Measurements from ENCODE around the gene KREMEN1.
"Not testable (repeated sequence)": the region's sequence is repeated elsewhere in the genome, so short reads cannot be mapped to it uniquely, and the experiment has no call there.

KREMEN1 gene

GRCh38 chr22:29072193-29072978 is 449 bp upstream of the KREMEN1 start:
- Histone ChIP-seq H3K36me3 (ENCODE audit: control insufficient read depth, insufficient read depth, low read length) (no peaks in the 10 kb centered on the region), H3K4me1 (ENCODE audit: control insufficient read depth, insufficient read depth, low read length) (peaks cover 10% of the 10 kb centered on the region), H3K9ac (ENCODE audit: low read length) (no peak overlapping the region), H3K9me3 (ENCODE audit: control insufficient read depth, low read length) (no peaks in the 10 kb centered on the region), H3K4me3 (ENCODE audit: low read length) (peak overlapping the region; percentile 27), H3K27me3 (ENCODE audit: control insufficient read depth, insufficient read depth, low read length) (peaks cover 6% of the 10 kb centered on the region)

- H3K27me3 ChIP-seq (ENCODE audit: control insufficient read depth, insufficient read depth, low read length): peaks cover 6% of the 10 kb centered on the region
- H3K9me3 ChIP-seq (ENCODE audit: control insufficient read depth, low read length): no peaks in the 10 kb centered on the region
- H3K9ac ChIP-seq (ENCODE audit: low read length): peak overlapping the region; percentile 60
- peak overlapping the region; percentile 42 for H3K4me3 ChIP-seq (ENCODE audit: low read length)
- H3K4me1 ChIP-seq (ENCODE audit: control insufficient read depth, insufficient read depth, low read length): peaks cover 10% of the 10 kb centered on the region
- H3K36me3 ChIP-seq (ENCODE audit: control insufficient read depth, insufficient read depth, low read length): no peaks in the 10 kb centered on the region
Observed at GRCh38 chr22:29073618-29074275, 912 bp downstream of the KREMEN1 start.

GRCh38 chr22:29074276-29074772 is 1.5 kb downstream of the KREMEN1 start:
- Histone ChIP-seq H3K4me1 (ENCODE audit: control insufficient read depth, insufficient read depth, low read length) (peaks cover 15% of the 10 kb centered on the region), H3K36me3 (ENCODE audit: control insufficient read depth, insufficient read depth, low read length) (no peaks in the 10 kb centered on the region), H3K27me3 (ENCODE audit: control insufficient read depth, insufficient read depth, low read length) (peaks cover 6% of the 10 kb centered on the region), H3K9me3 (ENCODE audit: control insufficient read depth, low read length) (no peaks in the 10 kb centered on the region), H3K4me3 (ENCODE audit: low read length) (no peak overlapping the region), H3K9ac (ENCODE audit: low read length) (no peak overlapping the region)

GRCh38 chr22:29078036-29078868 is 5.4 kb downstream of the KREMEN1 start:
- Histone ChIP-seq H3K9me3 (ENCODE audit: control insufficient read depth, low read length) (no peaks in the 10 kb centered on the region), H3K4me1 (ENCODE audit: control insufficient read depth, insufficient read depth, low read length) (peaks cover 12% of the 10 kb centered on the region), H3K36me3 (ENCODE audit: control insufficient read depth, insufficient read depth, low read length) (no peaks in the 10 kb centered on the region), H3K4me3 (ENCODE audit: low read length) (no peak overlapping the region), H3K27me3 (ENCODE audit: control insufficient read depth, insufficient read depth, low read length) (peaks cover 6% of the 10 kb centered on the region), H3K9ac (ENCODE audit: low read length) (no peak overlapping the region)

- no peaks in the 10 kb centered on the region for H3K36me3 ChIP-seq (ENCODE audit: control insufficient read depth, insufficient read depth, low read length)
- no peak overlapping the region for H3K4me3 ChIP-seq (ENCODE audit: low read length)
- H3K4me1 ChIP-seq (ENCODE audit: control insufficient read depth, insufficient read depth, low read length): peaks cover 12% of the 10 kb centered on the region
- no peaks in the 10 kb centered on the region for H3K9me3 ChIP-seq (ENCODE audit: control insufficient read depth, low read length)
- H3K9ac ChIP-seq (ENCODE audit: low read length): no peak overlapping the region
- H3K27me3 ChIP-seq (ENCODE audit: control insufficient read depth, insufficient read depth, low read length): no peaks in the 10 kb centered on the region
Observed at GRCh38 chr22:29078869-29079207, 6.0 kb downstream of the KREMEN1 start.

- Histone ChIP-seq H3K9me3 (ENCODE audit: control insufficient read depth, low read length) (no peaks in the 10 kb centered on the region), H3K27me3 (ENCODE audit: control insufficient read depth, insufficient read depth, low read length) (no peaks in the 10 kb centered on the region), H3K36me3 (ENCODE audit: control insufficient read depth, insufficient read depth, low read length) (no peaks in the 10 kb centered on the region), H3K4me1 (ENCODE audit: control insufficient read depth, insufficient read depth, low read length) (peaks cover 12% of the 10 kb centered on the region), H3K4me3 (ENCODE audit: low read length) (no peak overlapping the region), H3K9ac (ENCODE audit: low read length) (no peak overlapping the region)
Observed at GRCh38 chr22:29079218-29079901, 6.5 kb downstream of the KREMEN1 start.

- H3K4me3 ChIP-seq (ENCODE audit: low read length): no peak overlapping the region
- H3K9ac ChIP-seq (ENCODE audit: low read length): no peak overlapping the region
- H3K4me1 ChIP-seq (ENCODE audit: control insufficient read depth, insufficient read depth, low read length): peaks cover 12% of the 10 kb centered on the region
- H3K9me3 ChIP-seq (ENCODE audit: control insufficient read depth, low read length): no peaks in the 10 kb centered on the region
- H3K27me3 ChIP-seq (ENCODE audit: control insufficient read depth, insufficient read depth, low read length): no peaks in the 10 kb centered on the region
- no peaks in the 10 kb centered on the region for H3K36me3 ChIP-seq (ENCODE audit: control insufficient read depth, insufficient read depth, low read length)
Observed at GRCh38 chr22:29080106-29080975, 7.5 kb downstream of the KREMEN1 start.

GRCh38 chr22:29081517-29082236 is 8.8 kb downstream of the KREMEN1 start:
- no peaks in the 10 kb centered on the region for H3K36me3 ChIP-seq (ENCODE audit: control insufficient read depth, insufficient read depth, low read length)
- no peaks in the 10 kb centered on the region for H3K9me3 ChIP-seq (ENCODE audit: control insufficient read depth, low read length)
- H3K9ac ChIP-seq (ENCODE audit: low read length): no peak overlapping the region

GRCh38 chr22:29082826-29083545 is 10.2 kb downstream of the KREMEN1 start:
- H3K27me3 ChIP-seq (ENCODE audit: control insufficient read depth, insufficient read depth, low read length): no peaks in the 10 kb centered on the region
- H3K4me1 ChIP-seq (ENCODE audit: control insufficient read depth, insufficient read depth, low read length): peaks cover 12% of the 10 kb centered on the region
- no peak overlapping the region for H3K9ac ChIP-seq (ENCODE audit: low read length)
- no peaks in the 10 kb centered on the region for H3K9me3 ChIP-seq (ENCODE audit: control insufficient read depth, low read length)
- H3K4me3 ChIP-seq (ENCODE audit: low read length): no peak overlapping the region
- H3K36me3 ChIP-seq (ENCODE audit: control insufficient read depth, insufficient read depth, low read length): no peaks in the 10 kb centered on the region

More at GRCh38 chr22:29081517-29082236, 8.8 kb downstream of the KREMEN1 start:
- no peaks in the 10 kb centered on the region for H3K27me3 ChIP-seq (ENCODE audit: control insufficient read depth, insufficient read depth, low read length)
- peaks cover 12% of the 10 kb centered on the region for H3K4me1 ChIP-seq (ENCODE audit: control insufficient read depth, insufficient read depth, low read length)
- H3K4me3 ChIP-seq (ENCODE audit: low read length): no peak overlapping the region

GRCh38 chr22:29083576-29083932 is 10.7 kb downstream of the KREMEN1 start:
- H3K9me3 ChIP-seq (ENCODE audit: control insufficient read depth, low read length): not testable (repeated sequence)
- H3K4me1 ChIP-seq (ENCODE audit: control insufficient read depth, insufficient read depth, low read length): peaks cover 12% of the 10 kb centered on the region

More at GRCh38 chr22:29083576-29083932, 10.7 kb downstream of the KREMEN1 start:
- not testable (repeated sequence) for H3K4me3 ChIP-seq (ENCODE audit: low read length); H3K9ac ChIP-seq (ENCODE audit: low read length); H3K27me3 ChIP-seq (ENCODE audit: control insufficient read depth, insufficient read depth, low read length); H3K36me3 ChIP-seq (ENCODE audit: control insufficient read depth, insufficient read depth, low read length)
